HEK293 (cell line): ENCODE data around the gene ATP8B4.

Experiments used
- PRDM1 ChIP-seq: fragments of 450-650 bp; formaldehyde crosslinking; IDR thresholded peaks from 2 replicates; pipeline ENCODE4; 2016; ENCODE audit warnings: missing biosample characterization, missing genetic modification characterization
- SALL2 ChIP-seq: fragments of 450-650 bp; formaldehyde crosslinking; IDR thresholded peaks from 2 replicates; pipeline ENCODE4 v1.5.0; 2017; ENCODE audit warnings: missing biosample characterization, mild to moderate bottlenecking, missing genetic modification characterization, borderline replicate concordance
- TRIM28 ChIP-seq: IDR thresholded peaks from 2 replicates; pipeline ENCODE4 v1.6.1; 2011; ENCODE audit warnings: low read length, control low read depth, borderline replicate concordance
- ZBTB1 ChIP-seq: fragments of 450-650 bp; formaldehyde crosslinking; IDR thresholded peaks from 2 replicates; pipeline ENCODE4 v1.5.1; 2016; ENCODE audit warnings: missing biosample characterization, missing genetic modification characterization
- ZBTB48 ChIP-seq: fragments of 450-650 bp; formaldehyde crosslinking; IDR thresholded peaks from 2 replicates; pipeline ENCODE4 v1.5.1; 2016; ENCODE audit warnings: missing biosample characterization, missing genetic modification characterization
- ZNF335 ChIP-seq: fragments of 450-650 bp; formaldehyde crosslinking; conservative IDR thresholded peaks from 2 replicates; pipeline ENCODE4 v1.5.1; 2016; ENCODE audit warnings: missing biosample characterization, missing genetic modification characterization
- ZNF426 ChIP-seq: fragments of 450-650 bp; formaldehyde crosslinking; IDR thresholded peaks from 2 replicates; pipeline ENCODE4 v1.5.1; 2017; ENCODE audit warnings: missing biosample characterization, missing genetic modification characterization, mild to moderate bottlenecking, inconsistent platforms, moderate library complexity
- ZNF548 ChIP-seq: fragments of 450-650 bp; formaldehyde crosslinking; IDR thresholded peaks from 2 replicates; pipeline ENCODE4 v1.5.1; 2016; ENCODE audit warnings: missing biosample characterization, missing genetic modification characterization
- ZNF600 ChIP-seq: fragments of 450-650 bp; formaldehyde crosslinking; IDR thresholded peaks from 2 replicates; pipeline ENCODE4 v1.5.1; 2016; ENCODE audit warnings: missing biosample characterization, missing genetic modification characterization
- ZNF777 ChIP-seq: fragments of 450-650 bp; formaldehyde crosslinking; IDR thresholded peaks from 2 replicates; pipeline ENCODE4 v1.5.1; 2017; ENCODE audit warnings: missing biosample characterization, missing genetic modification characterization, borderline replicate concordance
- ZSCAN30 ChIP-seq: fragments of 450-650 bp; IDR thresholded peaks from 2 replicates; pipeline ENCODE4 v1.5.1; 2018; ENCODE audit warnings: missing biosample characterization, mild to moderate bottlenecking, missing genetic modification characterization, moderate library complexity
- TF ChIP-seq, protein P1 (sequence below): fragments of 450-650 bp; formaldehyde crosslinking; IDR thresholded peaks from 2 replicates; pipeline ENCODE4 v1.5.1; 2016; ENCODE audit warnings: missing biosample characterization, missing genetic modification characterization
- TF ChIP-seq, protein P2 (sequence below): fragments of 450-650 bp; formaldehyde crosslinking; IDR thresholded peaks from 2 replicates; pipeline ENCODE4 v1.5.1; 2016; ENCODE audit warnings: missing biosample characterization, missing genetic modification characterization

DNA sequence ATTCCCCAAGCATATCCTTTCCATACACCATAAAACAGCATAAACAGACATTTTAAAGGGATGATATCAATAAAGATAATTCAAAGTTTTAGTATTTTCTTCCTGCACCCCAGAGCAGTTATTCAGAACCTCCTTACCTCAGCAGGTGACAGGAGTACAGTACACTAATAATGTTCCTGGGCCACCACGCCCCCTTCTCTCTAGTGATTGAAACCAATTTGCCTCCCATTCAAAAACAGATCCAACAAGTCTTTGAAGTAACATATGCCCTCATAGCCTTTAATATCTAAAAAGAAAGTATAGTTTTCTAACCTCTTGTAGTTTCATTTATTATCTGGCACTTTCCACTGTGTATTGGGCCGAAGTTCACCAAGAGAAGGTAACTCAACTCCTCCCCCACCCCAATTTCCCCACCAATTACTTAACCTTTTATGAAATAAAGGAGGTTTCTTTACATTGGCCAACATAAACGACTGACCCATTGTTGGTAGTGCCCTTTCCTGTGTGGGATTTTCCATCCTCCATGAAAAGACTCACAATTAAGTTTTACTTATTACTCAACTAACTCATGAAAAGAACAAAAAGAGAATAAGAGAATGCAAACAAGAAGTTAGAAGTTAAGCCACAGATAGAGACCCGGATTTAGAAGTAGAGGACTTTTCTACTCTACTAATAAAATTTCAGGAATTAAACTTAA, 5.0 kb upstream of the ATP8B4 start:
- TF ChIP-seq ZBTB1 (tag by site-specific recombination) (no peak), SALL2 (no peak), ZNF548 (tag by site-specific recombination) (no peak), PRDM1 (tag by site-specific recombination) (no peak), ZNF426 (tag by site-specific recombination) (no peak), ZNF777 (tag by site-specific recombination) (no peak), ZNF600 (tag by site-specific recombination) (no peak), TRIM28 (no peak), ZSCAN30 (tag by site-specific recombination) (no peak), ZNF335 (no peak), ZBTB48 (tag by site-specific recombination) (no peak)
- TF ChIP-seq, protein P1, sequence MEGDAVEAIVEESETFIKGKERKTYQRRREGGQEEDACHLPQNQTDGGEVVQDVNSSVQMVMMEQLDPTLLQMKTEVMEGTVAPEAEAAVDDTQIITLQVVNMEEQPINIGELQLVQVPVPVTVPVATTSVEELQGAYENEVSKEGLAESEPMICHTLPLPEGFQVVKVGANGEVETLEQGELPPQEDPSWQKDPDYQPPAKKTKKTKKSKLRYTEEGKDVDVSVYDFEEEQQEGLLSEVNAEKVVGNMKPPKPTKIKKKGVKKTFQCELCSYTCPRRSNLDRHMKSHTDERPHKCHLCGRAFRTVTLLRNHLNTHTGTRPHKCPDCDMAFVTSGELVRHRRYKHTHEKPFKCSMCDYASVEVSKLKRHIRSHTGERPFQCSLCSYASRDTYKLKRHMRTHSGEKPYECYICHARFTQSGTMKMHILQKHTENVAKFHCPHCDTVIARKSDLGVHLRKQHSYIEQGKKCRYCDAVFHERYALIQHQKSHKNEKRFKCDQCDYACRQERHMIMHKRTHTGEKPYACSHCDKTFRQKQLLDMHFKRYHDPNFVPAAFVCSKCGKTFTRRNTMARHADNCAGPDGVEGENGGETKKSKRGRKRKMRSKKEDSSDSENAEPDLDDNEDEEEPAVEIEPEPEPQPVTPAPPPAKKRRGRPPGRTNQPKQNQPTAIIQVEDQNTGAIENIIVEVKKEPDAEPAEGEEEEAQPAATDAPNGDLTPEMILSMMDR (tag by site-specific recombination) = no peak
- TF ChIP-seq, protein P2, sequence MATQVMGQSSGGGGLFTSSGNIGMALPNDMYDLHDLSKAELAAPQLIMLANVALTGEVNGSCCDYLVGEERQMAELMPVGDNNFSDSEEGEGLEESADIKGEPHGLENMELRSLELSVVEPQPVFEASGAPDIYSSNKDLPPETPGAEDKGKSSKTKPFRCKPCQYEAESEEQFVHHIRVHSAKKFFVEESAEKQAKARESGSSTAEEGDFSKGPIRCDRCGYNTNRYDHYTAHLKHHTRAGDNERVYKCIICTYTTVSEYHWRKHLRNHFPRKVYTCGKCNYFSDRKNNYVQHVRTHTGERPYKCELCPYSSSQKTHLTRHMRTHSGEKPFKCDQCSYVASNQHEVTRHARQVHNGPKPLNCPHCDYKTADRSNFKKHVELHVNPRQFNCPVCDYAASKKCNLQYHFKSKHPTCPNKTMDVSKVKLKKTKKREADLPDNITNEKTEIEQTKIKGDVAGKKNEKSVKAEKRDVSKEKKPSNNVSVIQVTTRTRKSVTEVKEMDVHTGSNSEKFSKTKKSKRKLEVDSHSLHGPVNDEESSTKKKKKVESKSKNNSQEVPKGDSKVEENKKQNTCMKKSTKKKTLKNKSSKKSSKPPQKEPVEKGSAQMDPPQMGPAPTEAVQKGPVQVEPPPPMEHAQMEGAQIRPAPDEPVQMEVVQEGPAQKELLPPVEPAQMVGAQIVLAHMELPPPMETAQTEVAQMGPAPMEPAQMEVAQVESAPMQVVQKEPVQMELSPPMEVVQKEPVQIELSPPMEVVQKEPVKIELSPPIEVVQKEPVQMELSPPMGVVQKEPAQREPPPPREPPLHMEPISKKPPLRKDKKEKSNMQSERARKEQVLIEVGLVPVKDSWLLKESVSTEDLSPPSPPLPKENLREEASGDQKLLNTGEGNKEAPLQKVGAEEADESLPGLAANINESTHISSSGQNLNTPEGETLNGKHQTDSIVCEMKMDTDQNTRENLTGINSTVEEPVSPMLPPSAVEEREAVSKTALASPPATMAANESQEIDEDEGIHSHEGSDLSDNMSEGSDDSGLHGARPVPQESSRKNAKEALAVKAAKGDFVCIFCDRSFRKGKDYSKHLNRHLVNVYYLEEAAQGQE (tag by site-specific recombination) = no peak
